ENCODE results near the gene DCHS1. TPM values are rescaled to one million over a fixed set of nuclear protein-coding genes. Genes with fewer than 3 reads are reported as not detected.

Gene DCHS1
- polyA plus RNA-seq, 1 experiment, result 7.3 TPM

DNA sequence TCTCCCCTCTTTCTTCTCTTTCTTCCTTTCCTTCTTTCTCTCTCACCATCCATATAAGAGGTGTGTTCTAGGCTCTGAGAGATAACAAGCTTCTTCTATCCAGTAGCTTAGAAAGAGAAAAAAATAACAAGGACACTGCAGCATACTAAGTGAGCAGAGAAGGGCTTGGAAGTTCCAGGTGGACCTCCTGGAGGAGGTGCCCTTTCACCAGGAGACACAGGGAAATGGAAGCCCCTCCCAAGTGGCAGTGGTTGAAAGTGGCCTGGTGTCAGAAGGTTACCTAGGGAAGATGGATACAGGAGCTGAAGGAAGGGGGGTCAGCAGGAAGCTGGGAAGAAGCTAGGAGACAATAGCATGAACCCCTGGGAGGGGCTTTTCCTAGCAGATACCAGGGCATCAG, 5.5 kb downstream of the DCHS1 start:
- DNase-seq (ENCODE audit: low read depth), result no peak
- Histone ChIP-seq H3K4me3 (ENCODE audit: low read depth, low read length) (no peak overlapping the region), H3K36me3 (ENCODE audit: control insufficient read depth, insufficient read depth, low read length) (no peaks in the 10 kb centered on the region), H3K27me3 (ENCODE audit: control insufficient read depth, insufficient read depth, low read length) (peaks cover 2% of the 10 kb centered on the region)
- ChIA-PET POLR2A (interaction anchor here (0.6 kb wide), 1 partner anchor 28 kb away, joined by 4 read pairs; no protein-coding TSS in a partner anchor), CTCF (interaction anchor here (1.1 to 1.8 kb wide), 2 partner anchors 18 to 33 kb away, joined by 3 to 5 read pairs; partner anchors contain the start of gene MRPL17)
- TF ChIP-seq, protein P1, sequence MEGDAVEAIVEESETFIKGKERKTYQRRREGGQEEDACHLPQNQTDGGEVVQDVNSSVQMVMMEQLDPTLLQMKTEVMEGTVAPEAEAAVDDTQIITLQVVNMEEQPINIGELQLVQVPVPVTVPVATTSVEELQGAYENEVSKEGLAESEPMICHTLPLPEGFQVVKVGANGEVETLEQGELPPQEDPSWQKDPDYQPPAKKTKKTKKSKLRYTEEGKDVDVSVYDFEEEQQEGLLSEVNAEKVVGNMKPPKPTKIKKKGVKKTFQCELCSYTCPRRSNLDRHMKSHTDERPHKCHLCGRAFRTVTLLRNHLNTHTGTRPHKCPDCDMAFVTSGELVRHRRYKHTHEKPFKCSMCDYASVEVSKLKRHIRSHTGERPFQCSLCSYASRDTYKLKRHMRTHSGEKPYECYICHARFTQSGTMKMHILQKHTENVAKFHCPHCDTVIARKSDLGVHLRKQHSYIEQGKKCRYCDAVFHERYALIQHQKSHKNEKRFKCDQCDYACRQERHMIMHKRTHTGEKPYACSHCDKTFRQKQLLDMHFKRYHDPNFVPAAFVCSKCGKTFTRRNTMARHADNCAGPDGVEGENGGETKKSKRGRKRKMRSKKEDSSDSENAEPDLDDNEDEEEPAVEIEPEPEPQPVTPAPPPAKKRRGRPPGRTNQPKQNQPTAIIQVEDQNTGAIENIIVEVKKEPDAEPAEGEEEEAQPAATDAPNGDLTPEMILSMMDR (IDR thresholded peaks at IDR 0.05; ENCODE audit: insufficient read depth, low read depth, low read length), result no peak

DNA sequence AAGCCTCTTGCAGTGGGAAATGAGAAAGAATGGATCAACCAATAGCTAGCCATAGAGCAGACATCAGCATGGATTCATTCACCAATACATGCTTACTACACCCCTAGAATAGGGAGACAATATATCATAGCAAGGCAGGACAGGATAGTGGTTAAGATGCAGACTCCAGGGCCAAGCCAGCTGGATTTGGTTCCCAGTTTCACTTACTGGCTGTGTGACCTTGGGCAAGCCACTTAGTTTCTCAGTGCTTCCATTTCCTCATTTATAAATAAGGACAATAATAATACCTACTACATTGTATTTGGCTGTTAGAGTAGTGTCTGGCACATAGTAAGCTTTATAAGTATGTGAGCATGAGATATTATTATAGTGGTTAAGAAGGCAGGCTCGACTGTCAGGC, 7.1 kb downstream of the DCHS1 start:
- Histone ChIP-seq H3K4me3 (ENCODE audit: low read depth, low read length) (no peak overlapping the region), H3K27me3 (ENCODE audit: control insufficient read depth, insufficient read depth, low read length) (no peaks in the 10 kb centered on the region; the same call in 1 of the 2 replicates), H3K36me3 (ENCODE audit: control insufficient read depth, insufficient read depth, low read length) (no peaks in the 10 kb centered on the region)
- POLR2A ChIA-PET, result no interaction called here
- TF ChIP-seq, protein P1 (IDR thresholded peaks at IDR 0.05; ENCODE audit: insufficient read depth, low read depth, low read length), result no peak
- CTCF ChIA-PET, result interaction anchor here (0.5 to 2.1 kb wide), 3 partner anchors 35 to 172 kb away, joined by 3 to 6 read pairs (median 4); partner anchors contain the start of gene MRPL17
- DNase-seq (ENCODE audit: low read depth), result no peak

DNA sequence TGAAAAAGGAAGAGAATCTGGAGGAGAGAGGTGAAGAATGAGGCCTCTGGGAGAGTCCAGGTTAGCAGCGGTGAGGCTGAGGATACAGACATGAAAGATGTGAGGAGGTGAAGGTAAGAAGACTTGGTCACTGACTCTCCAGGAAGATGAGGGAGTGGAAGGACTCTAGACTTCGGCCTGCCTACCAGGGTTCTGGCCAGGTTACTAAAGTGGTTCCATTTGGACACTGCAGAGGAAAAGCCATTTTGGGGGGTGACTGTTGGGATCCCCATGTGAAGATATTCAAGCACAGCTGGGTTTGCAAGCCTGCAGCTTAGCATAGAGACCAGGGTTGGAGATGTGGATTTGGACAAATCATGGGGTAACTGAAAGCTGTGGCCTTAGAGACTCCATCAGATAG, 7.8 kb downstream of the DCHS1 start:
- H3K36me3 ChIP-seq (ENCODE audit: control insufficient read depth, insufficient read depth, low read length), result no peaks in the 10 kb centered on the region
- ChIA-PET CTCF (interaction anchor here (0.8 to 2.1 kb wide), 4 partner anchors 16 to 36 kb away, joined by 4 to 6 read pairs (median 6); partner anchors contain the start of gene MRPL17), POLR2A (no interaction called here)
- DNase-seq (ENCODE audit: low read depth), result no peak
- no peak overlapping the region for H3K4me3 ChIP-seq (ENCODE audit: low read depth, low read length)
- H3K27me3 ChIP-seq (ENCODE audit: control insufficient read depth, insufficient read depth, low read length), result no peaks in the 10 kb centered on the region; the same call in 1 of the 2 replicates
- TF ChIP-seq, protein P1 (IDR thresholded peaks at IDR 0.05; ENCODE audit: insufficient read depth, low read depth, low read length), result no peak

GRCh38 chr11:6646918-6647679, 8.5 kb downstream of the DCHS1 start:
- Histone ChIP-seq H3K27me3 (ENCODE audit: control insufficient read depth, insufficient read depth, low read length) (no peaks in the 10 kb centered on the region; the same call in 1 of the 2 replicates), H3K36me3 (ENCODE audit: control insufficient read depth, insufficient read depth, low read length) (no peaks in the 10 kb centered on the region), H3K4me3 (ENCODE audit: low read depth, low read length) (no peak overlapping the region; the same call in 1 of the 2 replicates)
- DNase-seq (ENCODE audit: low read depth), result peak; percentile 31
- ChIA-PET POLR2A (interaction anchor here (0.5 to 1.1 kb wide), 2 partner anchors 9 to 41 kb away, joined by 5 to 7 read pairs; partner anchors contain the start of gene DCHS1), CTCF (interaction anchor here (0.7 to 2.1 kb wide), 8 partner anchors 10 to 36 kb away, joined by 3 to 6 read pairs (median 4); partner anchors contain the start of genes MRPL17, TAF10 and TPP1)
- TF ChIP-seq, protein P1 (IDR thresholded peaks at IDR 0.05; ENCODE audit: insufficient read depth, low read depth, low read length), result no peak

GRCh38 chr11:6646576-6646917, 9.1 kb downstream of the DCHS1 start:
- POLR2A ChIA-PET, result interaction anchor here (0.5 to 1.1 kb wide), 2 partner anchors 9 to 42 kb away, joined by 5 to 7 read pairs; partner anchors contain the start of gene DCHS1
- Histone ChIP-seq H3K4me3 (ENCODE audit: low read depth, low read length) (peak overlapping the region; percentile 10), H3K27me3 (ENCODE audit: control insufficient read depth, insufficient read depth, low read length) (no peaks in the 10 kb centered on the region; the same call in 1 of the 2 replicates), H3K36me3 (ENCODE audit: control insufficient read depth, insufficient read depth, low read length) (no peaks in the 10 kb centered on the region)
- peak; percentile 35 for DNase-seq (ENCODE audit: low read depth)
- TF ChIP-seq, protein P1 (IDR thresholded peaks at IDR 0.05; ENCODE audit: insufficient read depth, low read depth, low read length), result no peak
- CTCF ChIA-PET, result interaction anchor here (0.7 to 2.1 kb wide), 7 partner anchors 9 to 37 kb away, joined by 3 to 6 read pairs (median 4); partner anchors contain the start of genes MRPL17, TAF10 and TPP1

Measured in BJ (cell line).